GM21723 (cell line): ENCODE results near the gene SPTSSA.
"Not testable (repeated sequence)": the region's sequence is repeated elsewhere in the genome, so short reads cannot be mapped to it uniquely, and the experiment has no call there.

Experiments used
- ATAC-seq: cut with Tn5 transposase; IDR thresholded peaks from one replicate; pipeline ENCODE4 v1.9.1; 2021; ENCODE audit warnings: mild to moderate bottlenecking, moderate library complexity; ENCODE audit not compliant: unreplicated experiment

Gene SPTSSA, protein sequence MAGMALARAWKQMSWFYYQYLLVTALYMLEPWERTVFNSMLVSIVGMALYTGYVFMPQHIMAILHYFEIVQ

DNA sequence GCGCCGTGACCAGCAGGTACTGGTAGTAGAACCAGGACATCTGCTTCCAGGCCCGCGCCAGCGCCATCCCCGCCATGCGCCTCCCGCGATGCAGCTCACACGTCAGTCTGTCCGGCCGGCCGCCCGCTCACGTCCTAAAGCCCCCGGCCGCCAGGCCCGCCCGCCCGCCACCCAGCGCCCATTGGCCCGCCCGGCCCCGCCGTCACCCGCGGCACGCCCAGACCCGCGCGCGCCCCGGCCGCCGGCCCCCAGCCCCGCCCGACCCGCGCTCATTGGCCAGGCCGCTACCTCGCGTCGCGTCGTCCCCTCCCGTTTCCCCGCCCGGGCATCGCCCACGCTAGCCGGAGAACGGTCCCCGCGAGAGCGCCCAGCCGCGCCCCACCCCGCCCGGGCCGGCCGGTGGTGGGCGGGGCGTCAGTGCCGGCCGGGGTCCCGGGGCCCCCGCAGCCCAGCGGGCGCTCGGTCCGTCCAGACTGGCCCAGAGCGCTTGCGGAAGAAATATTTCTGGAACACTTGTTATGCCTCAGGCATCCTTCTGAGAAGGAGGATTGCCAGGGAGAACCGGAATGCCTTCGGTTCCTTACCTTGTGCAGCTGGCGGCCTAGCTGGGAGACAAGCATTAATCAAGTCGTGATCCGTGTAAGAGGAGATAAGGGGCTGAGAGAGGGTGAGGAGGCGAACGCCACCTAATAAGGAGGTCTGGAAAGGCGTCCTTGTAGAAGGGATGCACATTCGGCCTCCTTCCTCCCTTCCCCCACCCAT, at the start of gene SPTSSA:
SPTSSA (minus strand) TSS at position 109 of the 762 bp plus-strand sequence; CDS start at position 76, 33 bp downstream.
- ATAC-seq: peak; percentile 88

DNA sequence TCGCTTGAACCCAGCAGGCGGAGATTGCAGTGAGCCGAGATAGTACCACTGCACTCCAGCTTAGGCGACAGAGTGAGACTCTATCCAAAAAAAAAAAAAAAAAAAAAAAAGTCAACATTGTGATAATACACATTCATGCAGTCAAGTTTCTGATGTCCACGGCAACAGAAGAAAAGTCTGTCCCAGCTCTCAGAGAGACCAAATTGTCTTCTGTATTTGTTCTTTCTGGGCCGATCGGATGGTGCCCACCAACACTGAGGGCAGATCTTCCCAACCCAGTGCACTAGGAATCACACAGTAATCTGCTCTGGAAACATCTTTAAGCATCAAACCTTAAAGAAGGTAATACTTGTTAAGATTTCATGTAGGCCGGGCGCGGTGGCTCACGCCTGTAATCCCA, 45.8 kb upstream of the SPTSSA start:
- ATAC-seq: no peak

DNA sequence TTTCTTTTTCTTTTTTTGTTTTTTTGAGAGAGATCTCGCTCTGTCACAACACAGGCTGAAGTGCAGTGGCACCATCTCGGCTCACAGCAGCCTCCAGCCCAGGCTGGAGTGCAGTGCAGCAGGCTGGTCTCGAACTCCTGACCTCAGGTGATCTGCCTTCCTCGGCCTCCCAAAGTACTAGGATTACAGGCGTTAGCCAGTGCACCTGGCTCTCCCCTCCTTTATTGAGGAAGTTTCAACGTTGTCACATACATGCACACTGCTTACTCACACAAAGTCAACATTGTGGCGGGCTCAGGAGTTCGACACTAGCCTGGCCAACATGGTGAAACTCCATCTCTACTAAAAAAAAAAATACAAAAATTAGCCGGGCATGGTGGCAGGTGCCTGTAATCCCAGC, 45.4 kb upstream of the SPTSSA start:
- no peak for ATAC-seq

DNA sequence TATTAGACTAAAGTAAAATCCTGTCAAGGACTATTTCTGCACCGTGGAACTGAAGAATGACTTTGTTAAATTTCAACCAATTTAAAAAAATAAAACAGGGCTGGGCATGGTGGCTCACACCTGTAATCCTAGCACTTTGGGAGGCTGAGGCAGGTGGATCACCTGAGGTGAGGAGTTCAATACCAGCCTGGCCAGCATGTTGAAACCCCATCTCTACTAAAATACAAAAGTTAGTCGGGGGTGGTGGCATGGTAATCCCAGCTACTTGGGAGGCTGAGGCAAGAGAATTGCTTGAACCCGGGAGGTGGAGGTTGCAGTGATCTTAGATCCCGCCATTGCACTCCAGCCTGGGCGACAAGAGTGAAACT, 43.1 kb upstream of the SPTSSA start:
- not testable (repeated sequence) for ATAC-seq

DNA sequence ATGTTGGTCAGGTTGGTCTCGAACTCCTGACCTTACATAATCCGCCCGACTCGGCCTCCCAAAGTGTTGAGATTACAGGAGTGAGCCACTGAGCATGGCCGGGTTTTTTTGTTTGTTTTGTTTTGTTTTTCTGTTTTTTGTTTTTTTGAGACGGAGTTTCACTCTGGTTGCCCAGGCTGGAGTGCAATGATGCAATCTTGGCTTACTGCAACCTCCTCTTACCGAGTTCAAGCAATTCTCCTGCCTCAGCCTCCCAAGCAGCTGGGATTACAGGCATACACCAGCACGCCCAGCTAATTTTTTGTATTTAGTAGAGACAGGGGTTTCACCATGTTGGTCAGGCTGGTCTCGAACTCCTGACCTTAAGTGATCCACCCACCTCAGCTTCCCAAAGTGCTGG, 42.0 kb upstream of the SPTSSA start:
- ATAC-seq: not testable (repeated sequence)

DNA sequence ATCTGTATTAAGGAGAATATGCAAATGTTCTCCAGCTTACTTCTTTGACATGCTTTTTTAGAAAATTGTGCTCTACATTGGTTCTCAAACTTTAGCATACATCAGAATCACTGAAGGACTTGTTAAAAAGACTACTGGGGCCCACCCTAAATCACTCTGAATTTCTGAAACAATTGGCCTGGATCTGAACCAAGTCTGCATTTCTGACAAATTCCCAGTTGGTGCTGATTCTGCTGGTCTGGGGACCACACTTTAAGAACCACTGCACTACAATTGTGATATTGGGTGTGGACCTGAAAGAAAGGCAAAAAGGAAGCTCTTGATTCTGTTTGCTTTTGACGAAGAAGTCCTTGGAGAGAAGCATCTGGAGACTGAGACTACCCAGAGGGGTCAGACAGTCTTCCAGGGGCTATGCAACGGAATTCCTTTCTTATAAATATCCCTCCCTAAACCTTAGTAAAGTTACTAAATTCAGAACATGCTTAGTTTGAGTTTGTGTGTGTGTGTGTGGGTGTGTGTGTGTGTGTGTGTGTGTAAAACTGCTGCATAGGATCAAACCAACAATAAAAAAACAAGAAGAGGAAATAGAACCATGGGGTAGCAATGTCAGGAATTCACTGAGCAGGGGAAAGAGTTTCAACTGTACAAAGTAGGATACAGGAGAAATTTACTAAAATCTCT, 40.6 kb upstream of the SPTSSA start:
- ATAC-seq: no peak

DNA sequence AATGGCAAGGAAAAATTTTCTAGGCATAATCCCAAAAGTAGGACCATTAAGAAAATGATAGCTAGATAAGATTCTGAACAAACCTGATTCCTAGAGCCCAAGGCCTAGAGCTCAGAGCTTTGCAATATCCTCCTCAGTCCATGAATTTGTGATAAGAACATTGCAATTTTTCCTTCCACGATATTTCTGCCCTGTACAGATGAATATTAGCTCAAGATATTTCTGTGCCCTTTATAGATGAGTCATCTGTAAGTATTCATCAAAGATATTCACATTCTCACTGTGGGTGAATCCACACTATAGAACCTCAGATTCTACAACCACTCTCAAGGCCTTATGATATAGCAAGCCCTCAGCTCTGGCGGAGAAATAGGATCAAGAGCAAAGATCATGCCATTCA, 40.0 kb upstream of the SPTSSA start:
- no peak for ATAC-seq

DNA sequence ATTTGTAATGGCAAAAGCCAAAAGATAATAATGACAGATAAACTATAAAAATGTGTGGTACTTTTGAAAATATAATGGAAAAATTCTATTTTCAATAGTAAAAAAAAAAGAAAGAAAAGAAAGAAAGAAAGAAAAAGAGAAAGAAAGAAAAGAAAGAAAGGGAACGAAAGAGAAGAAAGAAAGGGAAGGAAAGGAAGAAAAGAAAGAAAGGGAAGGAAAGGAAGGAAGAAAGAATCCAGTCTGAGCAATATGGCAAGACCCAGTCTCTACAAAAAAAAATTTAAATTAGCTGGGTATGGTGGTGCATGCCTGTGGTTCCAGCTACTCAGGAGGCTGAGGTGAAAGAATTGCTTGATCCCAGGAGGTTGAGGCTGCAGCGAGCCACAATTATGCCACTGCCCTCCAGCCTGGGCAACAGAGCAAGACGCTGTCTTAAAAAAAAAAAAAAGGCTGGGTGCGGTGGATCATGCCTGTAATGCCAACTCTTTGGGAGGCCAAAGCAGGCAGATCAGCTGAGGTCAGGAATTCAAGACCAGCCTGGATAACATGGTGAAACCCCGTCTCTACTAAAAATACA, 39.1 kb upstream of the SPTSSA start:
- no peak for ATAC-seq

DNA sequence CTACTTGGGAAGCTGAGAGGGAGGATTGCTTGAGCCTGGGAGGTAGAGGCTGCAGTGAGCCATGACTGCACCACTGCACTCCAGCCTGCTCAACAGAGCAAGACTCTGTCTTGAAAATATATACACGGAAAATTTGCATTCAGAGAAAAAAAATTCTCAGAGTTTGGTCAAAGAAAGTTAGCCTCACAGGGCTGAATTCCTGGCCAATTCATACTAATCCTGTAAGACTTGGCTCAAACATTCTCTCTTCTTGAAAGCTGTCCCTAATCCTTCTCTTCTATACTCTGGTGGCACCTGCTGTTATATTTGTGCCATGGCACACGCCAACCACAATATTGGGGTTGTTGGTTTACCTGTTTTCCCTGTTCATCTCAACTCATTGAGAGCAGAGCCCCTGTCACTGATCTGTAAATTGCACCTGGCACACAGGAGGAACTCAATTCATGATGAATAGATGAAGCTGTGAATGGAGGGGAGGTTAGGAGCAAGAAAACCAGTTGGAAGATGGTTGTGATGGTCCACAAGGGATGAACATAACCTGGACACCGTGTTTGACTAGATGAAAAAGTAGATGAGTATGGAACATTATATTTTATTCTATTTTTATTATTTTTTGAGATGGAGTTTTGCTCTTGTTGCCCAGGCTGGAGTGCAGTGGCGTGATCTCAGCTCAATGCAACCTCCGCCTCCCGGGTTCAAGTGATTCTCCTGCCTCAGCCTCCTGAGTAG, 36.8 kb upstream of the SPTSSA start:
- ATAC-seq: peak; percentile 65

DNA sequence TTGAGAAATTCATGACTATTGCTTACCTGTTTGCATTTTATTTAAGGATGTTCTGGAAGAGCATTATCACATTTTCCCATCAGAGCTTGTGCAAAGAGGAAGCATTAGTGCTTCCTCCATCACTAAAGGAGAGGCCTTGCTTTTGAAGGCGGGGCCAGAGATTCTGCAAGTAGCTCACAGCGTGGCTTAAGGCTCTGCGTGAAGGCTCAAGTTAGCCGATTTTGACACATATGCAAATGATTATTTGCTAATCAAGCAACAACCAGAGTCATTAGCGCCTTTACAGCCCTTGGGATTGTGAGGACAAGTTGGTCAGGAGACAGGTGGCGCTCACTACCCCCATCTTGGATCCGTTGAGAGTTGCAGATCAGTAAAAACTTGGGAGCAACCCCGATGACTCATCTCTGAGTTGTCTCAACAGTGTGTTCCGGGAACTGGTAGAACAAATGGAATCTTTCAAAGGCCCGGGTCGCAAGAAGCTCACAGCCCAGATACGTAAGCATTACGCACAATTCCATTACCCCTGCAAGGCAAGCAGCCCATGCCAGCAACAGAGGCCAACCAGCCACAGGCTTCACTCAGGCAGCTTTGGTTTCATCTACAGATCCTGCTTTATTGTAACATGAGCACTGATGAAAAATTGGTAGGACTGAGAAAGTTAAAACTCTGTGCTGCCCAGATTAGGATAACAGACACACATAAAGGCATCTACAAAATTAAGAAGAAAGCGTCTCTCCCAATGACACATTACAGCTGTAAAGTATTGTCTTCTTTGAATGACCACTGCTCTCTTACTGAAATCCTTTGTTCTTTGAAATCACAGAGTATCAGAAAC, 34.9 kb upstream of the SPTSSA start:
- no peak for ATAC-seq

DNA sequence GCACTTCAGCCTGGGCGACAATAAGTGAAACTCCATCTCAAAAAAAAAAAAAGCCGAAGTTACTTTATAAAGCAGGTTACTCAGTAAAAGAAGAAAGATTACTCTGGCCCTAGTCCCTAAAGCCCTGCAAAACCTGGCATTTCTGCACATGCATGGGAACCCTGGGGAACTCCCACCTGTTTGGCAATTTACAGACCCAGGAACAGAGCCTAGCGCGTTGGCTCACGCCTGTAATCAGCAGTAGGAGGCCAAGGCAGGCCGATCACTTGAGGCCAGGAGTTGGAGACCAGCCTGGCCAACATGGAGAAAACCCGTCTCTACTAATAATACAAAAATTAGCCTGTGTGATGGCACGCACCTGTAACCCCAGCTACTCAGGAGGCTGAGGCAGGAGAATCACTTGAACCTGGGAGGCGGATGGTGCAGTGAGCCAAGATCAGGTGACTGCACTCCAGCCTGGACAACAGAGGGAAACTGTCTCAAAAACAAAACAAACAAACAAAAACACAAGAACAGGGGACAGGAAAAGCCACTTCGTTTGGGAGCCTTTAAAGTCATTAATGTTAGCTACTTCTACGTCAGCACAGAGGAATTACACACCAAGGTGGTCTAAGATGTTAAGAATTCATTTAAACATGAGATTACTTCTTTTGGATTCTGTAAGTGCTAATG, 34.1 kb upstream of the SPTSSA start:
- ATAC-seq: no peak

DNA sequence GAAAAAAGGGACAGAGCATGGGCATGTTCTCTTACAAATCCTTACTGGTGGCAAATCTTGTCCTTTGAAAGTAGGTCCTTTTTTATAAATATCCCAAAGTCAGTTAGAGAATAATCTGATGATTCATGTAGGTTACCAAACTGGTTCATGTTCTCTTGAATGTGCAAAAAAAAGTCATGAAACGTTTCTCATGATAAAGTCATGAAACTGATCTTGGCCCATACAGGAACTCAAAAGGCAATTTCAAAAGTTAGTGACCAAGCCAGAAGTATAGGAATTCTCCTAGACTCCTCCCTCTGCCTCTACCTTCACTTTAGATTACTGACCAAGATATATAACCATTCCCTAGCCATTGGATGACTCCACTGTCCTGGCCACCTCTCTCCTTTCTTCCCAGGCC, 27.3 kb upstream of the SPTSSA start:
- ATAC-seq: no peak

DNA sequence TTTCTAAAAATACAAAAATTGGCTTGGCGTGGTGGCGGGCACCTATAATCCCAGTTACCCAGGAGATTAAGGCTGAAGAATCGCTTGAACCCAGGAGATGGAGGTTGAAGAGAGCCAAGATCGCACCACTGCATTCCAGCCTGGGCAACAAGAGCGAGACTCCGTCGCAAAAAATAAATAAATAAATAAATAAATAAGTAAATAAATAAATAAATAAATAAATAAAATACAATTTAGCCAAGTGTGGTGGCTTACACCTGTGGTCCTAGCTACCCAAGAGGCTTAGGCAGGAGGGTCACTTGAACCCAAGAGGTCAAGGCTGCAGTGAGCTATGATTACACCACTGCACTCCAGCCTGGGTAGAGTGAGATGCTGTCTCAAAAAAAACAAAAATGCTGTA, 26.5 kb upstream of the SPTSSA start:
- ATAC-seq: no peak

DNA sequence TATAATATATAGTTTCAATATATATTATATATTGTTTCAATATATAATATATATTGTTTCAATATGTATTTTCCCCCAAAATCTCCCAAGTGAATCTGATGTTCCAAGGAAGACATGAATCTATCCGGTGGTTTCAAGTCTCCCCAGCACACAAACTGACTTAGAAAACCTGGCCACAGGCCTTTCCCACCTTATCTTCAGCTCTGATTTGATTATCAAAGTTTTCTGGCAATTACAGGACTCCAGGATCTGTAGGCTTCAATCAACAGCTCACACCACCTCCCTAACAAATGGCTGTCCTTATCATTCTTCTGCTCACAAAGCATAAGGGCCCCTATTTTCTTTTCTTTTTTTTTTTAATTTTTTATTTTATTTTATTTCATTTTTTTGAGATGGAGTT, 22.7 kb upstream of the SPTSSA start:
- ATAC-seq: no peak

DNA sequence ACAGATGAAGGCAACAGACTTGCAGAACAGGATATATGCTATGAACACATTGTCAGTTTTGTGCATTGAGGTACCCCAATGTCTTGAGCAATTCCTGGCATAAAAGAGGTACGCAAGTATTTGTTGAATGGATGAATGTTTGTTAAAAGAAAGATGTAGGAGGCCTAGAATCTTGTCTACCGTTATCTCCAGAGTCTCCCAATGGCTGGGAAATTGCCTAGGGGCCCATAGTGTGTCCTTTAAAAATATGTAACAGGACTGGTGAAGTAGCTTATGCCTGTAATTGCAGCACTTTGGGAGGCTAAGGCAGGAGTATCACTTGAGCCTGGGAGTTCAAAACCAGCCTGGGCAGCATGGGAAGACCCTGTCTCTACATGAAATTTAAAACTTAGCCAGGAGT, 20.4 kb upstream of the SPTSSA start:
- ATAC-seq: no peak

DNA sequence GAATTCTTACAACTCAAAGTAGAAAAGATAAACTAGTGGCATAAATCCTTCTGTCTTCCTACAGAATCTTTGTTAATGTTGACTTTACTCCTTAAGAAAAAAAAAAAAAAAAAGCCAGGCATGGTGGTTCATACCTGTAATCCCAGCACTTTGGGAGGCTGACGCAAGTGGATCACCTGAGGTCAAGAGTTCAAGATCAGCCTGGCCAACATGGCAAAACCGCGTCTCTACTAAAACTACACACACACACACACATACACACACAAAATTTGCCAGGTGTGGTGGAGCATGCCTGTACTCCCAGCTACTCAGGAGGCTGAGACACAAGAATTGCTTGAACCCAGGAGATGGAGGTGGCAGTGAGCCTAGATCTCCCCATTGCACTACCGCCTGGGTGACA, 17.7 kb upstream of the SPTSSA start:
- ATAC-seq: no peak

DNA sequence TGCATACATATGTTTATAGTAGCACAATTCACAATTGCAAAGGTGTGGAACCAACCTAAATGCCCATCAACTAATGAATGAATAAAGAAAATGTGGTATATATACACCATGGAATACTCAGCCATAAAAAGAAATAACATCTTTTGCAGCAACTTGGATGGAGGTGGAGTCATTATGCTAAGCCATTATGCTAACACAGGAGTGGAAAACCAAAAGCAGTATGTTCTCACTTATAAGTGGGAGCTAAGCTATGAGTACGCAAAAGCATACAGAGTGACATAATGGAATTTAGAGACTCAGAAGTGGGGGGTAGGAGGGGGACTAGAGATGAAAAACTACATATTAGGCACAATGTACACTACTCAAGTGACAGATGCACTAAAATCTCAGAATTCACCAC, 16.2 kb upstream of the SPTSSA start:
- ATAC-seq: no peak

DNA sequence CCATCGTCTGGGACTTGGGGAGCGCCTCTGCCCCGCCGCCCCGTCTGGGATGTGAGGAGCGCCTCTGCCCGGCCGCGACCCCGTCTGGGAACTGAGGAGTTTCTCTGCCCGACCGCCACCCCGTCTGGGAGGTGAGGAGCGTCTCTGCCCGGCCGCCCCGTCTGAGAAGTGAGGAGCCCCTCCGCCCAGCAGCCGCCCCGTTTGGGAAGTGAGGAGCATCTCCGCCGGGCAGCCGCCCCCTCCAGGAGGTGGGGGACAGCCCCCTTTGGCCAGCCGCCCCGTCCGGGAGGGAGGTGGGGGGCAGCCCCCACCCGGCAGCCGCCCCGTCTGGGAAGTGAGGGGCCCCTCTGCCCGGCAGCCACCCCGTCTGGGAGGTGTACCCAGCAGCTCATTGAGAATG, 14.0 kb upstream of the SPTSSA start:
- ATAC-seq: not testable (repeated sequence)

DNA sequence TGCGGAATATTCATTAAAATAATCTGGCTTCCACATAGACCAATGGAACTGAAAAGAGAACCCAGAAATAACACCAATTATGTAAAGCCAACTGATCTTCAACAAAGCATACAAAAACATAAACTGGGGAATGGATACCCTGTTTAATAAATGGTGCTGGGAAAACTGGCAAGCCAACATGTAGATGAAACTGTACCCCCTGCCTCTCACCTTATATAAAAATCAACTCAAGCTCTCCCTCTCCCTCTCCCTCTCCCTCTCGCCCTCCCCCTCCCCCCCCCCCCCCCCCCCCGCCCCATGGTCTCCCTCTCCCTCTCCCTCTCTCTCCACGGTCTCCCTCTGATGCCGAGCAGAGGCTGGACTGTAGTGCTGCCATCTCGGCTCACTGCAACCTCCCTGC, 13.1 kb upstream of the SPTSSA start:
- ATAC-seq: no peak

DNA sequence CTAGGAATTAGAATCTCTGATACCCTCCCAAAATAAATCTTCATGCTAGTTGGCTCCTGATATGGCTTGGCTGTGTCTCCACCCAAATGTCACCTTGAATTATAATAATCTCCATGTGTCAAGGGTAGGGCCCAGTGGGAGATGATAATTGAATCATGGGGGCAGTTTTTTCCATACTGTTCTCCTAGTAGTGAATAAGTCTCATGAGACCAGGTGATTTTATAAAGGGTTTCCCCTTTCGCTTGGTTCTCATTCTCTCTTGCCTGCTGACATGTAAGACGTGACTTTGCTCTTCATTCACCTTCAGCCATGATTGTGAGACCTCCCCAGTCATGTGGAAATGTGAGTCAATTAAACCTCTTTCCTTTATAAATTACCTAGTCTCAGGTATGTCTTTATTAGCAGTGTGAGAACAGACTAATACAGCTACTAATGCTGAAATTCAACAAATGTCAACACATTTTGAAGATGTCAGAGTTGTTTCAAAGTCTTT, 12.2 kb upstream of the SPTSSA start:
- ATAC-seq: no peak
